RWPE2 (cell line): ENCODE results near the gene SERPINB5.
A peak's percentile ranks its signal among the peaks of the same experiment; 100 is the strongest.

Experiments used
- ATAC-seq: fragments of 200-7000 bp; cut with Tn5 transposase; 3 replicates; pipeline ENCODE4 v1.9.1; 2021; ENCODE audit warnings: low read depth
- DNase-seq: peaks from one replicate; pipeline ENCODE4 v3.0.0-alpha.2; 2020; ENCODE audit warnings: low spot score
- H3K27ac ChIP-seq: fragments of 450-650 bp; 2 replicates; pipeline ENCODE4 v1.5.1; 2017; ENCODE audit warnings: mild to moderate bottlenecking; ENCODE audit not compliant: poor library complexity, severe bottlenecking
- H3K27me3 ChIP-seq: fragments of 250-450 bp; sonication (Bioruptor Pico); 2 replicates; pipeline ENCODE4 v1.5.1; 2021; ENCODE audit warnings: mild to moderate bottlenecking, moderate library complexity; ENCODE audit not compliant: insufficient read depth, poor library complexity, severe bottlenecking
- H3K36me3 ChIP-seq: fragments of 250-450 bp; sonication (Bioruptor Pico); 2 replicates; pipeline ENCODE4 v1.5.1; 2020; ENCODE audit warnings: low read depth, mild to moderate bottlenecking, moderate library complexity
- H3K4me1 ChIP-seq: fragments of 250-450 bp; sonication (Bioruptor Pico); 2 replicates; pipeline ENCODE4 v1.5.1; 2021; ENCODE audit warnings: mild to moderate bottlenecking, moderate library complexity; ENCODE audit not compliant: insufficient read depth, poor library complexity, severe bottlenecking
- H3K4me3 ChIP-seq: fragments of 250-450 bp; sonication (Bioruptor Pico); 2 replicates; pipeline ENCODE4 v1.5.1; 2021; ENCODE audit warnings: mild to moderate bottlenecking, moderate library complexity; ENCODE audit not compliant: severe bottlenecking
- H3K9me3 ChIP-seq: fragments of 250-450 bp; sonication (Bioruptor Pico); 2 replicates; pipeline ENCODE4 v1.5.1; 2021; ENCODE audit warnings: mild to moderate bottlenecking, moderate library complexity; ENCODE audit not compliant: severe bottlenecking
- TF ChIP-seq, protein P1 (sequence below): fragments of 450-650 bp; IDR thresholded peaks from one replicate; pipeline ENCODE4 v1.5.1; 2017; ENCODE audit warnings: mild to moderate bottlenecking, moderate library complexity; ENCODE audit not compliant: poor library complexity, severe bottlenecking

SERPINB5 gene

DNA sequence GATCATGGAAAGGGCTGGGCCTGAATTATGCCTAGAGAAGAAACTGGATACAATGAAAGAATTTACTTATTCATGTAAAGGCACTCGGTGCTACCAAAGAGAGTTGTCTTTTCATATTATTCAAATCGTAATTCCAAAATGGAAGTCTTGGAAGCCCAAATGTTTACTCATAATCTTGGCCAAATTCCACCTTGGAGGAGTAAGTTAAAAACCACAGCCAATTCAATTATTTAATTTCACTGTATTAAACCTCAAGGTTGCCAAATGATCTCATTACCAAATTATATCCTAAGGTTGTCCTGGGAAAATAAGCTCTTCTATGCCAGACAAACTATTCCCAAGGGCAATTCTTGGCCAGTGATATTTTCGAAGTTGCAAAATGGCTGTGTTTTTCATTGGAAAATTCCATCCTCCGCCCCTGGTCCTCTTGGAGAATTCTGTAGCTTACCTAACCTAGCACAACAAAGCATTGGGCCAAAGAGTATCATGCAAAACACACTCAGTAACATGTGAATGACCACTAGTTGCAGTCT is 43.4 kb upstream of the SERPINB5 start:
- TF ChIP-seq, protein P1, sequence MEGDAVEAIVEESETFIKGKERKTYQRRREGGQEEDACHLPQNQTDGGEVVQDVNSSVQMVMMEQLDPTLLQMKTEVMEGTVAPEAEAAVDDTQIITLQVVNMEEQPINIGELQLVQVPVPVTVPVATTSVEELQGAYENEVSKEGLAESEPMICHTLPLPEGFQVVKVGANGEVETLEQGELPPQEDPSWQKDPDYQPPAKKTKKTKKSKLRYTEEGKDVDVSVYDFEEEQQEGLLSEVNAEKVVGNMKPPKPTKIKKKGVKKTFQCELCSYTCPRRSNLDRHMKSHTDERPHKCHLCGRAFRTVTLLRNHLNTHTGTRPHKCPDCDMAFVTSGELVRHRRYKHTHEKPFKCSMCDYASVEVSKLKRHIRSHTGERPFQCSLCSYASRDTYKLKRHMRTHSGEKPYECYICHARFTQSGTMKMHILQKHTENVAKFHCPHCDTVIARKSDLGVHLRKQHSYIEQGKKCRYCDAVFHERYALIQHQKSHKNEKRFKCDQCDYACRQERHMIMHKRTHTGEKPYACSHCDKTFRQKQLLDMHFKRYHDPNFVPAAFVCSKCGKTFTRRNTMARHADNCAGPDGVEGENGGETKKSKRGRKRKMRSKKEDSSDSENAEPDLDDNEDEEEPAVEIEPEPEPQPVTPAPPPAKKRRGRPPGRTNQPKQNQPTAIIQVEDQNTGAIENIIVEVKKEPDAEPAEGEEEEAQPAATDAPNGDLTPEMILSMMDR = no peak
- no peak overlapping the region for H3K4me3 ChIP-seq
- DNase-seq (no peak), ATAC-seq (no peak)
- no peaks in the 10 kb centered on the region for H3K27me3 ChIP-seq
- 0 out of 2 replicates have a peak, but pooled peaks cover 2% of the 10 kb centered on the region for H3K36me3 ChIP-seq
- peaks cover 1% of the 10 kb centered on the region for H3K4me1 ChIP-seq
- no peaks in the 10 kb centered on the region for H3K9me3 ChIP-seq
- H3K27ac ChIP-seq = no peak overlapping the region

DNA sequence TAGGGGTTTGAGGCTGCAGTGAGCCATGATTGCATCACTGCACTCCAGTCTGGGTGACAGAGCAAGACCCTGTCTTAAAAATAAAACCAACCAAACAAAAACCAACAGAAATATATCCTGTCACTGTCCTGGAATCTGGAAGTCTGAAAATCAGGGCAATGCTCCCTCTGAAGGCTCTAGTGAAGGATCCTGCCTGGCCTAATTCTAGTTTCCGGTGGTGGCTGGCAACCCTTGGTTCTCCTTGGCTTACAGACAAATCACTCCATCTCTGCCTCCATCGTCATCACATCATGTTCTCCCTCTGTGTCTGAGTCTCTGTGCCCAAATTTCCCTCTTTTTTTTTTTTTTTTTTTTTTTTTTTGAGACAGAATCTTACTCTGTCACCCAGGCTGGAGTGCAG is 38.6 kb upstream of the SERPINB5 start:
- no peak for ATAC-seq
- Histone ChIP-seq H3K27me3 (no peaks in the 10 kb centered on the region), H3K9me3 (no peaks in the 10 kb centered on the region), H3K4me1 (peaks cover 14% of the 10 kb centered on the region), H3K36me3 (no peaks in the 10 kb centered on the region), H3K4me3 (no peak overlapping the region), H3K27ac (peak overlapping the region; percentile 97)
- TF ChIP-seq, protein P1 = no peak
- DNase-seq = no peak

DNA sequence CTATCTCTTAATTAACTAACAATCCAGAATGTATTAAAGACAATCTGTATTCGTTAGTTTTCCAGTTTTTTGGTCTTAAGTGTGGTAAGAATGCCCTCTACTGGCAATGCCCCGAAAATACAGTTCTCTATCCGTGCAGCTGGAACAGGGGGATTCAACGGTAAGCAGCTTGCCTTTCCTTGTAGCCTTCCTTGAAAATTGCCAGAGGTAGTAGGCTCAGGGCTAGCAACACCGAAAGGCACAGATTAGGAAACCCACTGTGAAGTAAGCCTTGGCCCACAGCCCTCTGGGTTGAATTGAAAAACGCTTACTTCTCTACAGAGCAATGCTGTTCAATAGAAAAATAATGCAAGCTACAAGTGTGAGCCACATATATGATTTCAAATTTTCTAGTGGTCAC is 37.4 kb upstream of the SERPINB5 start:
- Histone ChIP-seq H3K4me3 (no peak overlapping the region), H3K4me1 (peaks cover 25% of the 10 kb centered on the region), H3K36me3 (no peaks in the 10 kb centered on the region), H3K9me3 (no peaks in the 10 kb centered on the region), H3K27me3 (no peaks in the 10 kb centered on the region), H3K27ac (peak overlapping the region; percentile 97)
- DNase-seq = no peak
- ATAC-seq = peak; percentile 41
- TF ChIP-seq, protein P1 = peak; percentile 91

DNA sequence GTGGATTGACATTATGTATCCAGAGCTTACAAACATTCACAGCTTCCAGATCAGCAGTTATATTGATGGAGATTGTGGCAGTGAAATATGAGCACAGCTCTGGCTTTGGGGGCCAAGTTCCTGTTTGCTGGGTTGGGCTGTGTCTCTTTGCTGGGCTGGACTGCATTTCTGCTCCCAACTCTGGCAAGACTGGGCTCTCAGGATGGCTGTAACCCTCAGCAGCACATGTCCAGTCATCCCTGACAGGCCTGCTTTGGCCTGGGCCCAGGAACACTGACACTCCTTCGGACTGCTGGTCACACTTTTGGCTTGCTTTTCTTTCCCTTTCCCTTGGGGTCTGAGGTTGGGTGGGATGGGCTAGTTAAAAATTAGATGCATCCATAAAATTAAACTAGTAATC is 36.5 kb upstream of the SERPINB5 start:
- no peaks in the 10 kb centered on the region for H3K36me3 ChIP-seq
- H3K27ac ChIP-seq = peak overlapping the region; percentile 97
- peaks cover 32% of the 10 kb centered on the region for H3K4me1 ChIP-seq
- no peak overlapping the region for H3K4me3 ChIP-seq
- no peak for DNase-seq
- H3K27me3 ChIP-seq = no peaks in the 10 kb centered on the region
- H3K9me3 ChIP-seq = no peaks in the 10 kb centered on the region
- TF ChIP-seq, protein P1 = no peak
- peak; percentile 59 for ATAC-seq

DNA sequence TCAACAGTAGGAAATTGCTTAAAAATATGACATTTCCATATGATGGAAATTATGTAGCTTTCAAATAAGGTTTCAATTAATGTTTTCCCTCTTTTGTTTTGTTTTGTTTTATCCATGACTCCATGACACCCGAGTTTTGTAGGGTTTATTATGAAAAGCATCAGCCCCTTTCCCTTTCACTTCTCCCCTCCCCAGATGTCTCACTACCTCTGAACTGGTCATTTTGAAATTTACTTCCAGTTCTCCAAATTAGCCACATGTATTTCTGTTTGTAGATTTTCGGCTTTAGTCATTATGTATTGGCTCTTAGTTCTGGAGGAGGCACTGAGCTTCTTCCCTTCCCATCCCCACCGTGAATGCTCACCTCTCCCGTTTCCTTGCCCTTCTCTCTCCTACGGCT is 35.9 kb upstream of the SERPINB5 start:
- Histone ChIP-seq H3K9me3 (no peaks in the 10 kb centered on the region), H3K4me3 (no peak overlapping the region), H3K4me1 (peaks cover 34% of the 10 kb centered on the region), H3K27me3 (no peaks in the 10 kb centered on the region), H3K36me3 (no peaks in the 10 kb centered on the region), H3K27ac (peak overlapping the region; percentile 97)
- ATAC-seq (no peak), DNase-seq (no peak)
- TF ChIP-seq, protein P1 = no peak
